Liver (tissue), 9 donors: Measurements from ENCODE around the gene UGT1A10. TPM values are rescaled to one million over a fixed set of nuclear protein-coding genes. Genes with fewer than 3 reads are reported as not detected.

Experiments used
- DNase-seq: peaks from one replicate; pipeline ENCODE4 v3.0.0-alpha.2; 2017; ENCODE audit warnings: low spot score
- H3K27ac ChIP-seq, 2 donors: one replicate each; pipeline ENCODE4 v1.7.0; 2013; ENCODE audit warnings: inconsistent platforms in 2 of 2, low read length in 2 of 2, control low read depth in 1 of 2, low read depth in 1 of 2, mild to moderate bottlenecking in 1 of 2
- H3K27me3 ChIP-seq, 4 donors: one replicate each; pipeline versions ENCODE4 v1.6.1 to v1.7.0; 2013; ENCODE audit warnings: low read length in 3 of 4, inconsistent platforms in 1 of 4, mild to moderate bottlenecking in 1 of 4, moderate library complexity in 1 of 4; ENCODE audit not compliant: control insufficient read depth in 4 of 4, insufficient read depth in 4 of 4
- H3K36me3 ChIP-seq, 4 donors: one replicate each; pipeline versions ENCODE4 v1.6.1 to v1.7.0; 2013; ENCODE audit warnings: low read length in 3 of 4, mild to moderate bottlenecking in 3 of 4, low read depth in 1 of 4, moderate library complexity in 1 of 4; ENCODE audit not compliant: control insufficient read depth in 4 of 4, insufficient read depth in 3 of 4
- H3K4me1 ChIP-seq, 4 donors: one replicate each; pipeline versions ENCODE4 v1.6.1 to v1.7.0; 2013; ENCODE audit warnings: low read length in 3 of 4, mild to moderate bottlenecking in 3 of 4, moderate library complexity in 1 of 4; ENCODE audit not compliant: control insufficient read depth in 4 of 4, insufficient read depth in 4 of 4
- H3K4me3 ChIP-seq, 3 donors: one replicate each; pipeline versions ENCODE4 v1.6.1 to v1.7.0; 2013; ENCODE audit warnings: low read length in 3 of 3, control low read depth in 1 of 3, low read depth in 1 of 3, mild to moderate bottlenecking in 1 of 3
- H3K9ac ChIP-seq, 2 donors: one replicate each; pipeline ENCODE4 v1.7.0; 2013; ENCODE audit warnings: low read length in 2 of 2, mild to moderate bottlenecking in 2 of 2, moderate library complexity in 2 of 2, control low read depth in 1 of 2, low read depth in 1 of 2
- H3K9me3 ChIP-seq, 4 donors: one replicate each; pipeline versions ENCODE4 v1.6.1 to v1.7.0; 2013; ENCODE audit warnings: low read length in 3 of 4; ENCODE audit not compliant: control insufficient read depth in 4 of 4
- EGR1 ChIP-seq, 2 donors: IDR thresholded peaks; 2 replicates each; pipeline ENCODE4 v1.6.1; 2016 to 2018; ENCODE audit warnings: antibody characterized with exemption in 2 of 2, low read depth in 2 of 2
- FOXA1 ChIP-seq: IDR thresholded peaks from 2 replicates; pipeline ENCODE4 v1.6.1; 2016; ENCODE audit warnings: antibody characterized with exemption
- FOXA2 ChIP-seq: IDR thresholded peaks from 2 replicates; pipeline ENCODE4 v1.6.1; 2016; ENCODE audit warnings: antibody characterized with exemption
- GABPA ChIP-seq, 2 donors: IDR thresholded peaks in 1 of 2; conservative IDR thresholded peaks in 1 of 2; 2 replicates each; pipeline ENCODE4 v1.6.1; 2016; ENCODE audit warnings: antibody characterized with exemption in 2 of 2, mild to moderate bottlenecking in 1 of 2, moderate library complexity in 1 of 2
- HNF4A ChIP-seq, 2 donors: conservative IDR thresholded peaks; 2 replicates each; pipeline ENCODE4 v1.6.1; 2016; ENCODE audit warnings: antibody characterized with exemption in 2 of 2, mild to moderate bottlenecking in 2 of 2
- HNF4G ChIP-seq: IDR thresholded peaks from 2 replicates; pipeline ENCODE4 v1.6.1; 2016; ENCODE audit warnings: antibody characterized with exemption
- JUND ChIP-seq, 2 donors: IDR thresholded peaks; 2 replicates each; pipeline ENCODE4 v1.6.1; 2016; ENCODE audit warnings: antibody characterized with exemption in 2 of 2
- NR2F2 ChIP-seq: IDR thresholded peaks from 2 replicates; pipeline ENCODE4 v1.6.1; 2016; ENCODE audit warnings: antibody characterized with exemption
- RAD21 ChIP-seq, 2 donors: IDR thresholded peaks; 2 replicates each; pipeline ENCODE4 v1.6.1; 2016; ENCODE audit warnings: antibody characterized with exemption in 2 of 2, mild to moderate bottlenecking in 2 of 2
- RXRA ChIP-seq, 2 donors: IDR thresholded peaks; 2 replicates each; pipeline ENCODE4 v1.6.1; 2017 to 2018; ENCODE audit warnings: antibody characterized with exemption in 2 of 2, mild to moderate bottlenecking in 1 of 2
- SP1 ChIP-seq: IDR thresholded peaks from 2 replicates; pipeline ENCODE4 v1.6.1; 2018; ENCODE audit warnings: antibody characterized with exemption, mild to moderate bottlenecking
- TAF1 ChIP-seq: conservative IDR thresholded peaks from 2 replicates; pipeline ENCODE4 v1.6.1; 2016; ENCODE audit warnings: antibody characterized with exemption, mild to moderate bottlenecking
- WGBS: extraction: QIAGEN DNeasy Blood & Tissue Kit; methylation state at CpG from one replicate; pipeline ENCODE4 v1.1.7; 2013; 5-methylcytosine and 5-hydroxymethylcytosine counted together
- polyA plus RNA-seq, 2 donors: library from polyadenylated mRNA; stranded (reverse) in 1 of 2; unstranded in 1 of 2; fragments of 200-250 nt in 1 of 2; fragments of >200 nt in 1 of 2; fragmentation: Nextera tagmentation in 1 of 2; extraction: Ambion mirVana in 1 of 2; gene quantifications; one replicate each; pipeline versions ENCODE4 v1.2.1 to v1.2.3, GENCODE V29; 2013 to 2015
- total RNA-seq, 2 donors: library from RNA; depleted of rRNA; stranded (reverse); fragments of >200 nt; gene quantifications; one replicate each; pipeline ENCODE4 v1.2.3, GENCODE V29; 2014
- TF ChIP-seq, protein P1 (sequence below): IDR thresholded peaks from 2 replicates; pipeline ENCODE4 v1.6.1; 2016; ENCODE audit warnings: antibody characterized with exemption, mild to moderate bottlenecking
- TF ChIP-seq, protein P2 (sequence below): IDR thresholded peaks from 2 replicates; pipeline ENCODE4 v1.6.1; 2016; ENCODE audit warnings: antibody characterized with exemption
- TF ChIP-seq, protein P3 (sequence below): IDR thresholded peaks from 2 replicates; pipeline ENCODE4 v1.6.1; 2016; ENCODE audit warnings: antibody characterized with exemption
- TF ChIP-seq, protein P4 (sequence below): IDR thresholded peaks from 2 replicates; pipeline ENCODE4 v1.6.1; 2016; ENCODE audit warnings: antibody characterized with exemption
- donor health status: healthy.
- donor health status: healthy.
- donor health status: healthy.
- donor health status: healthy.
- donor health status: healthy.

UGT1A10 gene
- total and polyA plus RNA-seq, 4 donors = 0.08 TPM; not detected in 2

DNA sequence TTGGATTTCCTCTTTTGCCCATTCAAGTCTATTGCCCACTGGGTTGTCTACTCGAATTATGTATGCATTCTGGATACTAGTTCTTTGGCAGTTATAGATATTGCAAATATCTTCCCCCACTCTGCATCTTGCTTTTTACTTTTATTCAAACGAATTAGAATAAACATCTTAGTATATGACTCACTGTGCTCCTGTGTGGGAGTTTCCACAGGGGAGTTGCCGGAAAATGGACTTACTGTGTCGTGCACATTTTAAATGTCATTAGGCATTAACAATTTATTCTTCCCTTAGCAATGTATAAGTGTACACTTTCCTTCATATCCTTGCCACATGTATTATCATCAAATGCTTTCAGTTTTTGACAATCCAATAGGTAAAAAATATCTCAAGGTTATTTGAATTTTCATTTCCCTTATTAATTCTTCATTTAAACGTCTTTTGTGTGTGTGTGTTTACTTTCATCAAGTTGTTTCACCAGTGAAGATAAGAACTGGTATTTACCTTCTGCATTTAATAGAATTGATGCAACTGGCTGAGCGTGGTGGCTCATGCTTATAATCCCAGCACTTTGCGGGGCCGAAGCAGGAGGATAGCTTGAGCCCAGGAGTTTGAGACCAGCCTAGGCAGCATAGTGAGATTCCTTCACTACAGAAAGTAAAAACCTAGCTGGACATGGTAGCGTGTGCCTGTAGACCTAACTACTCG, 71.8 kb downstream of the UGT1A10 start:
- no peak for TF ChIP-seq GABPA (IDR thresholded peaks at IDR 0.05 in 1 of 2, conservative IDR thresholded peaks at IDR 0.05 in 1 of 2)
- no peak for TF ChIP-seq SP1
- no peak for TF ChIP-seq JUND (IDR thresholded peaks at IDR 0.05)
- no peak for TF ChIP-seq EGR1 (IDR thresholded peaks at IDR 0.05; ENCODE audit: low read depth in 2 of 2)
- no peak for TF ChIP-seq RAD21 (IDR thresholded peaks at IDR 0.05)
- no peaks in the 10 kb centered on the region for H3K9me3 ChIP-seq
- H3K36me3 ChIP-seq = no peaks in the 10 kb centered on the region
- no peak overlapping the region for H3K4me3 ChIP-seq
- DNase-seq = no peak
- no peak overlapping the region for H3K27ac ChIP-seq
- H3K4me1 ChIP-seq = peaks cover 19 to 43% (median 29%) of the 10 kb centered on the region in 4 donors
- no peak overlapping the region for H3K9ac ChIP-seq
- 78% methylated on average over 10 of the region's 10 CpGs for WGBS
- H3K27me3 ChIP-seq = no peaks in the 10 kb centered on the region

DNA sequence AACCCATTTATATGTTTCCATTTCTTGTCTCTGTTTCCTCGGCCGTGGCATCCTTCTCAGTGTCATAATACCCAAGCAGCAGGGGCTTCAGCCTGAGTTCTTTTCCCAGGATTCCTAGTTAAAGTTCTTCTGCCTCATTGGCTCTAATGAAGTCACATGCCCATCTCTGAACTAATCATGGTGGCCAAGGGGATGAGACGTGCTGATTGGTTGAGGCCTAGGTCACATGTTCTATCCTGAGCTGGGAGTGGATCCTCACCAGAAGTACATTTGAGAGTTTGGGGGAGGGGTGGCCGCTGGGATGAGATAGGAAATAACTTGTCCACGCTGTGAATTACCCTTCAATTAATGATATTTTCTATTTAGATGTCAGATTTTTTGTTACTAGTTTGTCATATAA, 72.7 kb downstream of the UGT1A10 start:
- Histone ChIP-seq H3K9me3 (no peaks in the 10 kb centered on the region), H3K27me3 (no peaks in the 10 kb centered on the region), H3K9ac (no peak overlapping the region), H3K36me3 (no peaks in the 10 kb centered on the region), H3K4me1 (peaks cover 19 to 43% (median 29%) of the 10 kb centered on the region in 4 donors), H3K4me3 (no peak overlapping the region), H3K27ac (no peak overlapping the region)
- DNase-seq = no peak
- WGBS = 90% methylated on average over 5 of the region's 5 CpGs
- TF ChIP-seq FOXA1 = no peak
- TF ChIP-seq EGR1 (IDR thresholded peaks at IDR 0.05; ENCODE audit: low read depth in 2 of 2) = no peak
- TF ChIP-seq SP1 = no peak
- no peak for TF ChIP-seq JUND (IDR thresholded peaks at IDR 0.05)
- TF ChIP-seq TAF1 = no peak
- no peak for TF ChIP-seq FOXA2
- TF ChIP-seq NR2F2 = no peak
- TF ChIP-seq, protein P1, sequence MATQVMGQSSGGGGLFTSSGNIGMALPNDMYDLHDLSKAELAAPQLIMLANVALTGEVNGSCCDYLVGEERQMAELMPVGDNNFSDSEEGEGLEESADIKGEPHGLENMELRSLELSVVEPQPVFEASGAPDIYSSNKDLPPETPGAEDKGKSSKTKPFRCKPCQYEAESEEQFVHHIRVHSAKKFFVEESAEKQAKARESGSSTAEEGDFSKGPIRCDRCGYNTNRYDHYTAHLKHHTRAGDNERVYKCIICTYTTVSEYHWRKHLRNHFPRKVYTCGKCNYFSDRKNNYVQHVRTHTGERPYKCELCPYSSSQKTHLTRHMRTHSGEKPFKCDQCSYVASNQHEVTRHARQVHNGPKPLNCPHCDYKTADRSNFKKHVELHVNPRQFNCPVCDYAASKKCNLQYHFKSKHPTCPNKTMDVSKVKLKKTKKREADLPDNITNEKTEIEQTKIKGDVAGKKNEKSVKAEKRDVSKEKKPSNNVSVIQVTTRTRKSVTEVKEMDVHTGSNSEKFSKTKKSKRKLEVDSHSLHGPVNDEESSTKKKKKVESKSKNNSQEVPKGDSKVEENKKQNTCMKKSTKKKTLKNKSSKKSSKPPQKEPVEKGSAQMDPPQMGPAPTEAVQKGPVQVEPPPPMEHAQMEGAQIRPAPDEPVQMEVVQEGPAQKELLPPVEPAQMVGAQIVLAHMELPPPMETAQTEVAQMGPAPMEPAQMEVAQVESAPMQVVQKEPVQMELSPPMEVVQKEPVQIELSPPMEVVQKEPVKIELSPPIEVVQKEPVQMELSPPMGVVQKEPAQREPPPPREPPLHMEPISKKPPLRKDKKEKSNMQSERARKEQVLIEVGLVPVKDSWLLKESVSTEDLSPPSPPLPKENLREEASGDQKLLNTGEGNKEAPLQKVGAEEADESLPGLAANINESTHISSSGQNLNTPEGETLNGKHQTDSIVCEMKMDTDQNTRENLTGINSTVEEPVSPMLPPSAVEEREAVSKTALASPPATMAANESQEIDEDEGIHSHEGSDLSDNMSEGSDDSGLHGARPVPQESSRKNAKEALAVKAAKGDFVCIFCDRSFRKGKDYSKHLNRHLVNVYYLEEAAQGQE = no peak

DNA sequence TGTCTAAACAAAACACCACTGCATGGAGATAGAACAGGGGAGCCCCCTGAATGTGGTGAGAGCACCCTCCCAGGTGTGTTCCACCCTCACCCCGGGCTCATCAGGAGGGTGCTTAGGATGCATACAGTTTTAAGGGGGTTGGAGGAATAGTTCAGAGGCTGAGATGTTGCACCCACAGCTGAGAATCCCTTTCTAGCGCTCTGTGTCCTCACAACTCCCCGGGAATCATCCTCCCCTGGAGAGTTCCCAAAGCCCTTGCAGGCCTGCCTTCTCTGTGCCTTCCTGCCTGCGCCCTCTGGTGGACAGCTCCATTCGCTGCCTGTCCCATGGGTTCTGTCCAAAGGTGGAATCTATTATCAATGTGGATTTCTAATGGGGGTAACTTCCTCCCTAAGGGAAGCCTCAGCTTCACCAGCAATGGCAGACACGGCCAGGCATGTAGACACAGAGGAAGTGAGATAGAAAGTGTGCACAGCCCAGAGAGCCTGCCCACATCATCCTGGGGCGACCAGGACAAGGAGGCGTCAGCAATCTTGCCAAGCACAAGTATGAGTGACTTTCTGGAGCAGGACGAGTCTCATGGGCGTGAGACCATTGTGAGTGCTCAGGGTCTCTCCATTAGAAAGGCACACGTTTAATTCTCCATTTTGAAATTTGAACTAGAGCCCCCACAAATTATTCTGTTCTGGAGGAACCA, 75.2 kb downstream of the UGT1A10 start:
- no peaks in the 10 kb centered on the region for H3K27me3 ChIP-seq
- 41% methylated on average over 11 of the region's 11 CpGs for WGBS
- H3K27ac ChIP-seq = no peak overlapping the region
- H3K9me3 ChIP-seq = no peaks in the 10 kb centered on the region
- H3K36me3 ChIP-seq = no peaks in the 10 kb centered on the region
- H3K9ac ChIP-seq = no peak overlapping the region
- peak; percentile 81 for DNase-seq
- peaks cover 10 to 28% (median 16%) of the 10 kb centered on the region in 4 donors for H3K4me1 ChIP-seq
- H3K4me3 ChIP-seq = no peak overlapping the region
- no peak for TF ChIP-seq GABPA (IDR thresholded peaks at IDR 0.05 in 1 of 2, conservative IDR thresholded peaks at IDR 0.05 in 1 of 2)
- TF ChIP-seq FOXA1 = no peak
- TF ChIP-seq, protein P2, sequence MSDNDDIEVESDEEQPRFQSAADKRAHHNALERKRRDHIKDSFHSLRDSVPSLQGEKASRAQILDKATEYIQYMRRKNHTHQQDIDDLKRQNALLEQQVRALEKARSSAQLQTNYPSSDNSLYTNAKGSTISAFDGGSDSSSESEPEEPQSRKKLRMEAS = no peak
- peak; percentile 33 to 72 for TF ChIP-seq RXRA (IDR thresholded peaks at IDR 0.05)
- TF ChIP-seq NR2F2 = no peak
- peak; percentile 27 for TF ChIP-seq HNF4G
- TF ChIP-seq TAF1 = no peak
- TF ChIP-seq, protein P3, sequence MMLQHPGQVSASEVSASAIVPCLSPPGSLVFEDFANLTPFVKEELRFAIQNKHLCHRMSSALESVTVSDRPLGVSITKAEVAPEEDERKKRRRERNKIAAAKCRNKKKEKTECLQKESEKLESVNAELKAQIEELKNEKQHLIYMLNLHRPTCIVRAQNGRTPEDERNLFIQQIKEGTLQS = no peak
- TF ChIP-seq HNF4A (conservative IDR thresholded peaks at IDR 0.05) = peak; percentile 26 to 61
- no peak for TF ChIP-seq EGR1 (IDR thresholded peaks at IDR 0.05; ENCODE audit: low read depth in 2 of 2)
- peak; percentile 95 to 99 for TF ChIP-seq RAD21 (IDR thresholded peaks at IDR 0.05)
- TF ChIP-seq, protein P1 = no peak
- TF ChIP-seq, protein P4, sequence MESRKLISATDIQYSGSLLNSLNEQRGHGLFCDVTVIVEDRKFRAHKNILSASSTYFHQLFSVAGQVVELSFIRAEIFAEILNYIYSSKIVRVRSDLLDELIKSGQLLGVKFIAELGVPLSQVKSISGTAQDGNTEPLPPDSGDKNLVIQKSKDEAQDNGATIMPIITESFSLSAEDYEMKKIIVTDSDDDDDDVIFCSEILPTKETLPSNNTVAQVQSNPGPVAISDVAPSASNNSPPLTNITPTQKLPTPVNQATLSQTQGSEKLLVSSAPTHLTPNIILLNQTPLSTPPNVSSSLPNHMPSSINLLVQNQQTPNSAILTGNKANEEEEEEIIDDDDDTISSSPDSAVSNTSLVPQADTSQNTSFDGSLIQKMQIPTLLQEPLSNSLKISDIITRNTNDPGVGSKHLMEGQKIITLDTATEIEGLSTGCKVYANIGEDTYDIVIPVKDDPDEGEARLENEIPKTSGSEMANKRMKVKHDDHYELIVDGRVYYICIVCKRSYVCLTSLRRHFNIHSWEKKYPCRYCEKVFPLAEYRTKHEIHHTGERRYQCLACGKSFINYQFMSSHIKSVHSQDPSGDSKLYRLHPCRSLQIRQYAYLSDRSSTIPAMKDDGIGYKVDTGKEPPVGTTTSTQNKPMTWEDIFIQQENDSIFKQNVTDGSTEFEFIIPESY = no peak
